ENCODE results near the gene ELK4.

The ELK4 gene

DNA sequence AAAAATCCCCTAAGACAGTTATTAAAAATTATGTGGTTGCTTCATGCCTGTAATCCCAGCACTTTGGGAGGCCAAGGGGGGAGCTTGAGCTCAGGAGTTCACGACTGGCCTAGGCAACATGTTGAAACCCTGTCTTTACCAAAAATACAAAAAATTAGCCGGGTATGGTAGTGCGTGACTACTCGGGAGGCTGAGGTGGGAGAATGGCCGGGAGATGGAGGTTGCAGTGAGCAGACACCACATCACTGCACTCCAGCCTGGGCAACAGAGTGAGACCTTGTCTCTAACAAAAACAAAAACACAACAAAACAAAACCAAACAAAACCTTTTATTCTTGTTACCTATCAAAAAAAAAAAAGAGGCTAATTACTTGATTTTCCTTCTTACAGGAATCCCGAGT is 2.1 kb downstream of the ELK4 start:
- no peak for DNase-seq

DNA sequence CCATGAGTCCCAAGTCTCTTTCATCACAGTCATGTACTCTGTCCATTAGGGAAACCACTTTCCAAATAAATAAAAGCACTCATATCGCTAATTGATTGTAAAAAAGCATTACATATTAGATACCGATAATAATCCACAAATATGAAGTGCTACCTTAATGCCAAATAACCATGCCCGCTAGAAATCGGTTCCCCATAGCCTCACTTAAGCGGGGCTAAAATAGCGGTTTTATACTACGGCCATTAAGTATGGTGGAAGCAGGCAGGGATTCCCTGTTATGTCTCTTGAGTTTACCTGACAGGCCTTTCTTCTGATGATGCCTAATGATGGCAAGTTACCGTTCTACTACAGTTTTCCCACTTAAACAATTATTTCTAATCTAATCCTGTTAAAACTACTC is 3.9 kb downstream of the ELK4 start:
- DNase-seq: no peak

- DNase-seq: no peak
Measured at GRCh38 chr1:205626216-205626615, 5.6 kb downstream of the ELK4 start.

DNA sequence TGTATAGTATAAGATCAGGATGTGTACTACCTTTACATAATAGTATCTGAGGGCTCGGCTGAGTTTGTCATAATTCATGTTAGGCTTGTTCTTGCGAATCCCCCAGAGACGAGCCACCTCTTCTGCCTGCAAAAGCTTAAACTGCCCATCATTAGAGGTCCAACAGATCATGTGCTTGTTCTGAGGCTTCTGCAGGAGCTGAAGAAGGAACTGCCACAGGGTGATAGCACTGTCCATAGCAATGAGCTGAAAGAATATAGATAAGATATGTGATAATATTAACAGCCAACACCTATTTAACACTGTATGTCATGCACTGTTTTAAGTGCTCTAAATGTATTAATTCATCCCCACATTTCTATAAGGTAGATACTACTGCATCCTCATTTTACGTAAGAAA is 8.2 kb downstream of the ELK4 start:
- DNase-seq: no peak

- no peak for DNase-seq
Measured at GRCh38 chr1:205620269-205620668, 11.5 kb downstream of the ELK4 start.

- DNase-seq: no peak
Measured at GRCh38 chr1:205619376-205619775, 12.4 kb downstream of the ELK4 start.

GRCh38 chr1:205616563-205617293 is 15.1 kb downstream of the ELK4 start:
- DNase-seq: no peak

GRCh38 chr1:205615789-205616188 is 16.0 kb downstream of the ELK4 start:
- no peak for DNase-seq

DNA sequence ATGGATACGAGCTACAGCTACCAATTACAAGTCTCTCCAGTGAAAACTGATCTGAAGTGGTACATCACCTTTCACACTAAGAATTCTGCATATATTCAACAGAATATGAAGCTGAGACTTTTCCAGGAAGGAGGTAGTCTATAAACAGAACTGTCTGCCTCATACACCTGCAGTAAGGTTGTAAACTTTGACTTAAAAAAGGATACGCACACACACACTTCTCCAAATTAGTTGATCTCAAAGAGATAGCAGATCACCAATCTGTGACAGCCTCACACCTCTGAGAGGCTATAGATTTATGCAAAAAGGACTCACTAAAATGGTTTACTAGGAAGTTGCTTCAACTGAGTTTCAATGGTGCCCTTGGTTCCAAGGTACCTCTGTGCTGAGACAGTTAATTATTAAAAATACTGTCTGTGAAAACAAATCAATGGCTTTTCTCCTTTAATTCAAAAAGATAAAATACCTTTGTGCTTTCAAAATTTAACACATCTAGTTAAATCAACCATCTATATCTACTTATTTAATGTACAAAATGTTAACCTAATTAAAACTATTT is 17.9 kb downstream of the ELK4 start:
- no peak for DNase-seq

- DNase-seq: no peak
Measured at GRCh38 chr1:205612556-205612955, 19.3 kb downstream of the ELK4 start.

- DNase-seq: no peak
Measured at GRCh38 chr1:205612104-205612503, 19.7 kb downstream of the ELK4 start.

DNA sequence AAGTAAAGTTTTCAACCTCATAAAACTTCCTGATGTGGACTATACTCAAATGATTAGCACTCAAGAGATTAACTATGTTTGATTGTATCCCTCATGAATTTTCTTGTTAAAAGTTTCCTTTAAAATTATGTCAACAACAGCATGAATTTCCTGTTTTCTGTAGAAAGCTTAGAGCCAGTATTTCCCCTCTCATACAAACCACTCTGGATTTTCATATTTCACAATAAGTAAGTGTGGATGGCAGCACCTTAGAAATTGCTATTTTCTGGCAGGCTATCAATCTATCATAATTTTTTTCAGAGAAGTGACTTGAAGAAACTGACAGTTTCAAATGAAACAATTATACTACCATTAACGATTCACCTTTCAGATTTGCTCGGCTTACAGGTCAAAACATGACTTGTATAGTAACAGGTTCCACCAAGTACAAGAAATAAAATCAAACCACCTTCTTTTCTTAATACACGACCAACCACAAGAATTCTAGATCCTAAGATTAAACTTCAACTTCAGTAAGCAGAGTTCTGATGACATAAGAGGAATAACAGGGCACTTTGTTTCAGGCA is 20.8 kb downstream of the ELK4 start:
- no peak for DNase-seq

DNA sequence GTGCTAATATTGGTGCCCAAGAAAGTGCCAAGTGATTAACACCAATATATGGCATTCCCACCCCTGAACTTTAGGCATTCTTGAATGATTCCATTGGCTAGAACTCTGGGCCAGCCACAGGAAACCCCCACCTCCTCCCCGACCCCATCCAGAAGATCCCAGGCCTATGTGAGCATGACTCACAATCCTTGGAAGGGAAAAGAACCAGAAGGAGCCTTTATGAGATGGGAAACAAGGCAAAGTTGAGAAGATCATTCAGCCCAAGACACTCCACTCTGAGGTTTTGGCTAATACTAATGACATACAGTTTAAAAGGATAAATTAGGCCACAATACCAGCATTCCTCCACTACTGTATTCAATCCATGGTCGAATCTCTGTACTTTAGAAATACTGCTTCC is 21.8 kb downstream of the ELK4 start:
- no peak for DNase-seq

GRCh38 chr1:205604825-205605505 is 26.8 kb downstream of the ELK4 start:
- DNase-seq: no peak

DNA sequence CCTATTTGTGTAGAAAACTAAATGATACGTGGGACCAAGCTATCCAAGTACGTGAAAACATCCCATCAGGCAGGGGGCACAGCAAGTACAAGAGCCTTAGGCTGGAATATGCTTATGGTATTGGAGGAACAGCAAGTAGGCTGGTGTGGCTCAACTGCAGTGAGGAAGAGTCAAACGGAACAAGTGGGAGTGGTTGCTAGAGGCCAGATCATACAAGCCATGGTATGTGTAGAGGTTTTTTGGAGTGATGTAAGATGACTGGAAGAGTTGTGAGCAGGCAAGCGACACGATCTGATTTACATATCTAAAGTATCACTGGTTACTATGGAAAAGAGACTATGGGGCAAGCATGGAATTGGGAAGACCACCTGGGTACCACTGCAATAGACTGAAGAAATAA is 27.8 kb downstream of the ELK4 start:
- no peak for DNase-seq

DNA sequence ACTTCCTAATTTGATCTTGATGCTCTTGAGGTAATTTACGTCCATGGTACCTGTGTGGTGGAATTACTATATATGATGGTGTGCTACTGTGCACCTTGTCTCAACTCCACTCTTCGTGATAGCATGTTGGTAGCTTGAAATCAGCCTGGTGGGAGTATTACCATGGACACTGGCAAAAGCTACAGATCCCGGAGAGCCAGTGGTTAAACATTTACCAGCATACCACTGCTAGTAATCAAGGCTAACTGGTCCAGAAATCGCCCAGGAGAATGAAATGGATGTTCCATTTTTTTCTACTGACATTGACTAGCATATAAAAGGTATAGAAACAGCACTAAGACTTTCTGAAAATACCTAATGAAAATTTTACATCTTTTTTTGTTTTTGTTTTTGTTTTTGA is 30.6 kb downstream of the ELK4 start:
- no peak for DNase-seq

DNA sequence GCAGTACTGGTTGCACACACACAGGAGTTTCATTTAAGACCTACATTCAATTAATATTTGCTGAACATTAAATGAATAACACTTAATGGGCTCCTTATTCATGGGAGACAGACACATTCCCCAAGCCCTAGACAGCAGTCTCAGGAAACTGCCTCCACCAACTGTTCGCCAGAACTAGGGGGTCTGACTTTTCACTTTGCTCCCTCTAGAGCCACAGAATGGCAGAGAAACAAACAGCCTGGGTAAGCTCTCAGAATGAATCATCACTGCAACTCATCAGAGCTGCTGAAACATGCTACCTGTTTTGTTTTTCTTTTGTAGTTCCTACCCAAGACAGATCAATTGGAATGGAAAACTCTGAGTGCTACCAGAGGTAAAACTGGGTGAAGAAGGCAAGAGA is 31.7 kb downstream of the ELK4 start:
- DNase-seq: no peak

- no peak for DNase-seq
Measured at GRCh38 chr1:205599669-205600042, 32.2 kb downstream of the ELK4 start.

DNA sequence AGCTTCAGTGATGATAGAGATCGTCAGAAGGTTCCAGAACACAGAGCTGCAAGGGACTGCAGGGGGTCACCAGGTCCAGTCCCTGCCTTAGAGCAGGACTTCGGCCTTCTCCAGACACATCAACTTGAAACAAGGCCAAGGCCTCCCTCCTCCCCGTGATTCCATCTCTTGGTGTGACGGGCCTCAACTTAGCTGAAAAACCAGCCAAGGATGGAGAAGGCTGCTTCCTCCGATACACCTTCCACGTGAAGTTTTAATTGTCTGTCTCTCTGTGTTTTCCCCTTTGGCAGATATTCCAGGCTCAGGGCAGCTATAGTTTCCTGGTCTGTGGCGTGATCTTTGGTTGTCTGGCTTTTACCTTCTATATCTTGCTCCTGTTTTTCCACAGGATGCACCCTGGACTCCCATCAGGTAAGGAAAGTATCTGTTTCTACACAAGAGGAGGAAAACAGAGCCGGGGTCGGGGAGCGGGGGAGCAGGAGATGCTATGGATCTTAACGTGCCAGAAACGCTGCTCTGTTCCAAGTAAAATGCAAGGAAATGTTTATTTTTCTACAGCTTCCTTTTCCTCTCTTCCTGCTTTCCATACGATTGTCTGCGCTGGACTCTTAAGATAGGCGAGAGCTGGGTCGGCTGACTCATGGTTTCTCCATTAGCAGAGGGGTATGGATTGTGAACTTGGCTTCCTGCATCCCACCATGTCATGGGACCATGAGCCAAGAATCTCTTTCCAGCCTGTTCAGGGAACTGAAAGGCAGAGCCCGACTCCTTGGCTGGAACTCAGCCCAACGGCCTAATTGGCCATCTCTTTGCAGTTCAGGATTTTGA is 32.8 kb downstream of the ELK4 start:
- no peak for DNase-seq

DNA sequence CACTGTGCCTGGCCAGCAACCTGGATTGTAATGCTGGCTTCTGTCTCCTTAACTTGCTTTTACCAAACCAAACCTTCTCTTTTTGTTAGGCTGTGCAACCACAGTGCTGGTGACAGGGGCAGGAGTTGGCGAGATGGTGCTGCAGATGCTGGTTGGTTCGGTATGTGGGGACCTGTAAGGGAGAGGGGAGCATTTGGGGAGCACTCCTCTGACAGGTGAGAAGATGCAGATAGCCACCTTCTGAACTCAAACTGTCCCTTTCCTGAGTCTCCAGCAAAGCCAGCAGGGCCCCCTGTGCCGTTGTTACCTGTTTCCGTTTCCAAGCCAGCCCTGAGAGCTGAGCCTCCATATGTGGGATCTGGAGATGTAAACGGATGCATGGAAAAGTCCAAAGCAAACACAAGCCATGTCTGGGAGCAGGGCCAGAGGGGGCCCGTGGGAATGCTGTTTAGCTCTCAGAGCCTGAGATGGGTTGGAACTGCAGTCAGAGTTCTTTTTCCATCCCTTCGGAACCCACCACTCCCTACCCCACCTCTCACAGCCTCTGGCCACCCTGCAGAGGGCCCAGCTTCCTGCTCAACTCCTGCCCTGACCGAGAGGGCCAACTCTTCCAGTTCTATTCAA is 34.0 kb downstream of the ELK4 start:
- DNase-seq: no peak

DNA sequence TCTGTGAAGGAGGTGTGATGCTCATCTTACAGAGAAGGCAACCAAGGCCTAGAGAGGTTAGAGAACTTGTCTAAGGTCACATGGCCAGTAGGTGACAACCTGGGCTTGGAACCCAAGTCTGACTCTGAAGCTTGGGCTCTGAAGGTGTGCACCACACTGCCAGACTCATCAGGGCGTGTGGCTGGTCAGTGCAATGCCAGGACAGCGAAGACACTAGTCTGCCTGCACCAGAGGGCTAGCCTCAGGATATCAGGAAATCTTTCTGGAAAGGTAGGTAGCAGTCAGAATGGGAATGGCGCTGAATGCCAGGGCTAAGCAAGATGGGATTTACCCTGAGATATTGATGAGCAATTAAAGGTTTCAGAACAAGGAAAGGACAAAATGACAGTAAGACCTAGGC is 34.9 kb downstream of the ELK4 start:
- DNase-seq: no peak

DNA sequence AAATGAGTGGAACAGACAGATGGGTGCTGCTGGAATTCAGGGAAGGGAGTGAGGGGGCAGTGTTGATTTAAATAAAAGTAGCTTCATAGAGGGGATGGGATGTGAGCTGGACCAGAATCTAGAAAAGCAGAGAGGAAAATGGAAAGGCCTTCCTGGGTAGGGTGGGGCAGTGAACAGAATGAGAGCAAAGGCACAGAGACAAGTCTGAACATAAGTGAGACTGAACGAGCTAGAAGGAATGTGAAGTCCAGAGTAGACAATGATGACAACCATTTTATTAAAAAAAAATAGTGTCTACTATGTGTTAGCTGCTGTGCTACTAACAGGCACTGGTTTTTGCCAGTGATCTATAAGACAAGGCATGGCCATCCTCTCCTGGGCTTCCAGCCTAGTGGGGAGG is 36.0 kb downstream of the ELK4 start:
- DNase-seq: no peak

DNA sequence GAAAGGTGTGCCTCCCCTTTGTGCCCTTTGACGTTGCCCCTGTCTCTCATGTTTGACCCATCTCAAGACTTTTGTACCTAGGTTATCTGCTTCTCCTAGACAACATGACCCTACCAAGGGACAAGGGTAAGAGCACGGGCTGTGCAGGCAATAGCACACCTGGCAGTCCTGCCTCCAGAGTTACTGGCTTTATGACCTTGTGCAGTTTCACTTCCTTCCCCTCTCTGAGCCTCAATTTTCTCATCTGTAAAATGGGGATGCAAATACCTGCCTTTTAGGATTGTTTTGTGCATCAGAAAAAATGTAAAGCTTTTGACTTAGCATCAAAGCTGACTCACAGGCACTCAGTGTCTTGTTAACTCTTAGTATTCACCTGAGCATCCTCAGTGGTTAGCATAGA is 36.4 kb downstream of the ELK4 start:
- no peak for DNase-seq

All from cerebellar nuclear complex (tissue), 1 donor.